Right hindlimb (tissue), 1 donor: ENCODE measurements around the gene MKNK2.
"Not testable (repeated sequence)": the region's sequence is repeated elsewhere in the genome, so short reads cannot be mapped to it uniquely, and the experiment has no call there.

Source experiments
- DNase-seq: peaks from one replicate; pipeline ENCODE4 v3.0.0-alpha.2; 2018

The MKNK2 gene

GRCh38 chr19:2042485-2043250 lies 8.4 kb downstream of the MKNK2 start:
- DNase-seq = no peak

- peak; percentile 97 for DNase-seq
These were observed 9.2 kb downstream of the MKNK2 start for GRCh38 chr19:2041683-2042484.

- DNase-seq = no peak
These were observed 9.7 kb downstream of the MKNK2 start for GRCh38 chr19:2041433-2041682.

- DNase-seq = no peak
These were observed 10.2 kb downstream of the MKNK2 start for GRCh38 chr19:2040647-2041432.

GRCh38 chr19:2039959-2040646 lies 10.9 kb downstream of the MKNK2 start:
- DNase-seq = no peak

- no peak for DNase-seq
These were observed 11.7 kb downstream of the MKNK2 start for GRCh38 chr19:2039089-2039958.

GRCh38 chr19:2038284-2039088 lies 12.6 kb downstream of the MKNK2 start:
- DNase-seq = no peak

- DNase-seq = no peak
These were observed 13.3 kb downstream of the MKNK2 start for GRCh38 chr19:2037651-2038255.

GRCh38 chr19:2036424-2036823 lies 14.6 kb downstream of the MKNK2 start:
- DNase-seq = no peak

- DNase-seq = no peak
These were observed 15.5 kb downstream of the MKNK2 start for GRCh38 chr19:2035590-2035991.

GRCh38 chr19:2034729-2035589 lies 16.1 kb downstream of the MKNK2 start:
- no peak for DNase-seq

GRCh38 chr19:2034253-2034652 lies 16.8 kb downstream of the MKNK2 start:
- not testable (repeated sequence) for DNase-seq

GRCh38 chr19:2033825-2034159 lies 17.3 kb downstream of the MKNK2 start:
- DNase-seq = no peak

GRCh38 chr19:2033115-2033824 lies 17.8 kb downstream of the MKNK2 start:
- DNase-seq = no peak

GRCh38 chr19:2032296-2032941 lies 18.6 kb downstream of the MKNK2 start:
- DNase-seq = peak; percentile 95

- DNase-seq = no peak
These were observed 23.7 kb downstream of the MKNK2 start for GRCh38 chr19:2027361-2027760.

GRCh38 chr19:2026770-2027169 lies 24.3 kb downstream of the MKNK2 start:
- DNase-seq = no peak

GRCh38 chr19:2022289-2022688 lies 28.8 kb downstream of the MKNK2 start:
- no peak for DNase-seq
